Muscle layer of duodenum (tissue), 2 donors: Measurements from ENCODE around the gene OR52E2.

Experiments
- H3K27ac ChIP-seq: one replicate; pipeline ENCODE4 v1.7.0; 2013; ENCODE audit warnings: mild to moderate bottlenecking, low read length
- H3K27me3 ChIP-seq: one replicate; pipeline ENCODE4 v1.7.0; 2013; ENCODE audit warnings: low read depth, mild to moderate bottlenecking, control low read depth, low read length
- H3K36me3 ChIP-seq, 2 donors: one replicate each; pipeline ENCODE4 v1.7.0; 2013; ENCODE audit warnings: low read length in 2 of 2, control low read depth in 1 of 2, mild to moderate bottlenecking in 1 of 2; ENCODE audit not compliant: insufficient read depth in 2 of 2, control insufficient read depth in 1 of 2
- H3K4me1 ChIP-seq, 2 donors: one replicate each; pipeline ENCODE4 v1.7.0; 2013; ENCODE audit warnings: low read length in 2 of 2, mild to moderate bottlenecking in 2 of 2, control low read depth in 1 of 2, moderate library complexity in 1 of 2; ENCODE audit not compliant: insufficient read depth in 2 of 2, control insufficient read depth in 1 of 2
- H3K4me3 ChIP-seq, 2 donors: one replicate each; pipeline ENCODE4 v1.7.0; 2013; ENCODE audit warnings: low read length in 2 of 2, low read depth in 1 of 2, mild to moderate bottlenecking in 1 of 2
- H3K9me3 ChIP-seq, 2 donors: one replicate each; pipeline ENCODE4 v1.7.0; 2013; ENCODE audit warnings: low read length in 2 of 2, control low read depth in 1 of 2, mild to moderate bottlenecking in 1 of 2; ENCODE audit not compliant: control insufficient read depth in 1 of 2
- donor health status: healthy.

The OR52E2 gene

DNA sequence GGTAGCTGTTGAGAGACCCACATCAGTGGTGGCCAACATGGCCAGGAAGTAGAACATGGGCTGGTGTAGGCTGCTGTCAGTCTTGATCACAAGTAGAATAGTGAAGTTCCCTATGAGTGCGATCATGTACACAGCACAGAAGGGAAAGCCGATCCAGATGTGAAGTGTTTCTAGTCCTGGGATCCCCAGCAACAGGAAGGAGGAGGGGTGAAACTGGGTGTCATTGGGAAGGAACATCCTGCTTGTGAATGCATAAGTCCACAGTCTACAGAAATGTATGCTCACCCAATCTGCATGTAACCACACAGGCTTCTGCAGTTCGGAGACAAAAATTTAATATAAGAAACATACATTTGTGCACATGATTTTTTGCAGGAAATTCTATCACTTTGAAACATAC is at the start of gene OR52E2:
TSS of gene OR52E2 (minus strand) at position 237 of the 400 bp plus-strand sequence. CDS start at position 237, 0 bp downstream.
- no peaks in the 10 kb centered on the region for H3K36me3 ChIP-seq
- H3K27ac ChIP-seq, result no peak within 1 kb of the TSS
- no peak within 1 kb of the TSS for H3K4me3 ChIP-seq
- no peaks in the 10 kb centered on the region for H3K9me3 ChIP-seq
- no peaks in the 10 kb centered on the region for H3K4me1 ChIP-seq
- H3K27me3 ChIP-seq, result no peaks in the 10 kb centered on the region

GRCh38 chr11:5107285-5107684 is 47.9 kb upstream of the OR52E2 start:
- Histone ChIP-seq H3K27ac (no peak overlapping the region), H3K36me3 (no peaks in the 10 kb centered on the region), H3K4me3 (no peak overlapping the region), H3K9me3 (no peaks in the 10 kb centered on the region), H3K4me1 (no peaks in the 10 kb centered on the region), H3K27me3 (no peaks in the 10 kb centered on the region)

GRCh38 chr11:5103066-5103465 is 43.6 kb upstream of the OR52E2 start:
- H3K27ac ChIP-seq, result no peak overlapping the region
- H3K36me3 ChIP-seq, result no peaks in the 10 kb centered on the region
- H3K27me3 ChIP-seq, result no peaks in the 10 kb centered on the region
- no peaks in the 10 kb centered on the region for H3K9me3 ChIP-seq
- no peaks in the 10 kb centered on the region for H3K4me1 ChIP-seq
- H3K4me3 ChIP-seq, result no peak overlapping the region

DNA sequence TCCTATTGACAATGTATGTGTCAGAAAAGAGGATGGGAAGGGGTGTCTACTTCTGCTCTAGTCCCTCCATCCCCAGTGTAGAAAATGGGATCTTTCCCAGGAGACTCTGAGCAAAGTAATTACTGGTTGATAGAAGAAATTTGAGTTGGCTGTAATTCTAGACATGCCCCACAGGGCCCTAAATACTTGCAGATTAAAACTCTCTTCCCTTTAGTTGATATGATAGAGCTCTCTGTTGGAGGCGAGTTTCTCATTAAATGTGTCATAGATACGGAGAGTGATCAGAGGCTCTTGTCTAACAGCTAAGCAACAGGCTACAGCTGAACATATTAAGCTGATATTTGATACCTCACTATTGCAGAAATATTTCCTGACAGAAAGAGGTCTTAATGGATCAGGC is 42.8 kb upstream of the OR52E2 start:
- Histone ChIP-seq H3K4me3 (no peak overlapping the region), H3K27ac (no peak overlapping the region), H3K27me3 (no peaks in the 10 kb centered on the region), H3K4me1 (no peaks in the 10 kb centered on the region), H3K36me3 (no peaks in the 10 kb centered on the region), H3K9me3 (no peaks in the 10 kb centered on the region)

- no peak overlapping the region for H3K4me3 ChIP-seq
- no peaks in the 10 kb centered on the region for H3K9me3 ChIP-seq
- H3K4me1 ChIP-seq, result no peaks in the 10 kb centered on the region
- H3K27ac ChIP-seq, result no peak overlapping the region
- no peaks in the 10 kb centered on the region for H3K36me3 ChIP-seq
- H3K27me3 ChIP-seq, result no peaks in the 10 kb centered on the region
Measured at GRCh38 chr11:5096011-5096410, 36.6 kb upstream of the OR52E2 start.

- H3K27me3 ChIP-seq, result no peaks in the 10 kb centered on the region
- H3K27ac ChIP-seq, result no peak overlapping the region
- no peaks in the 10 kb centered on the region for H3K9me3 ChIP-seq
- no peaks in the 10 kb centered on the region for H3K4me1 ChIP-seq
- H3K36me3 ChIP-seq, result no peaks in the 10 kb centered on the region
- H3K4me3 ChIP-seq, result no peak overlapping the region
Measured at GRCh38 chr11:5092821-5093585, 33.6 kb upstream of the OR52E2 start.

- no peaks in the 10 kb centered on the region for H3K36me3 ChIP-seq
- no peaks in the 10 kb centered on the region for H3K27me3 ChIP-seq
- no peaks in the 10 kb centered on the region for H3K4me1 ChIP-seq
- no peaks in the 10 kb centered on the region for H3K9me3 ChIP-seq
- H3K4me3 ChIP-seq, result no peak overlapping the region
- no peak overlapping the region for H3K27ac ChIP-seq
Measured at GRCh38 chr11:5090668-5091067, 31.2 kb upstream of the OR52E2 start.

- Histone ChIP-seq H3K4me1 (no peaks in the 10 kb centered on the region), H3K4me3 (no peak overlapping the region), H3K36me3 (no peaks in the 10 kb centered on the region), H3K27ac (no peak overlapping the region), H3K27me3 (no peaks in the 10 kb centered on the region), H3K9me3 (no peaks in the 10 kb centered on the region)
Measured at GRCh38 chr11:5088556-5088955, 29.1 kb upstream of the OR52E2 start.

DNA sequence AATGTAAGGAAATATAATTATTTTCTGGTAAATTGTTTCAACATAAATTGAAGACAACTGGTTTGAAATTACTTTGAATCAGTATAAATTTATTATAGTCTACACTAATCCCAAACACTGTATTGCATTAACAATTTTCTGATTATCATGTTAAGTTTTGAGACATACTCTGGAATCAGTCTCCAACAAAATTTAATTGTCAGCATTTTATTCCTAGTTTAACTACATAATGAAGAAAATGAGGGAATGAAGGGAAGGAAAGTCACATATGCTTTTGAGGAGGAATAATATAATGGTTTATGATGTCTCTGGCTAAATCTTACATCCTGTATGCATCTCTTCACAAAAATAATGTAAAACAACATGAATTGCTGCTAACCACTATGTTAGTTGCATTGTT is 24.2 kb upstream of the OR52E2 start:
- H3K27me3 ChIP-seq, result no peaks in the 10 kb centered on the region
- H3K4me3 ChIP-seq, result no peak overlapping the region

DNA sequence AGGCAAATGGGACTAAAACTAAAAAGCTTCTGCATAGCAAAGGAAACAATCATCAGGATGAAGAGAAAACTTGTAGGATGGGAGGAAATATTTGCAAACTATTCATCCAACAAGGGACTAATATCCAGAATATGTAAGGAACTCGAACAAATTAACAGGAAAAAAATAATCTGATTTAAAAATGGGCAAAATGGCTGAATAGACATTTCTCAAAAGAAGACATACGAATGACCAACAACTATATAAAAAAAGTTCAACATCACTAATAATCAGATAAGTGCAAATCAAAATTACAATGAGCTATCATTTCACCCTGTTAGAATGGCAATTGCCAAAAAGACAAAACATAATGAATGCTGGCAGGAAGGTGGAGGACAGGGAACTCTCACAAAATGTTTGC is 22.0 kb upstream of the OR52E2 start:
- no peaks in the 10 kb centered on the region for H3K9me3 ChIP-seq
- no peaks in the 10 kb centered on the region for H3K4me1 ChIP-seq
- H3K27me3 ChIP-seq, result no peaks in the 10 kb centered on the region
- H3K27ac ChIP-seq, result no peak overlapping the region
- H3K36me3 ChIP-seq, result no peaks in the 10 kb centered on the region
- no peak overlapping the region for H3K4me3 ChIP-seq

More for the DNA sequence above, 24.2 kb upstream of the OR52E2 start:
- no peak overlapping the region for H3K27ac ChIP-seq
- H3K9me3 ChIP-seq, result no peaks in the 10 kb centered on the region
- no peaks in the 10 kb centered on the region for H3K4me1 ChIP-seq
- H3K36me3 ChIP-seq, result no peaks in the 10 kb centered on the region

- Histone ChIP-seq H3K4me1 (no peaks in the 10 kb centered on the region), H3K36me3 (no peaks in the 10 kb centered on the region), H3K4me3 (no peak overlapping the region), H3K27ac (no peak overlapping the region), H3K9me3 (no peaks in the 10 kb centered on the region), H3K27me3 (no peaks in the 10 kb centered on the region)
Measured at GRCh38 chr11:5071799-5072198, 12.4 kb upstream of the OR52E2 start.

GRCh38 chr11:5069272-5069671 is 9.8 kb upstream of the OR52E2 start, which contains the start of gene OR52E1:
TSS of gene OR52E1 (plus strand) at chr11:5069572.
- Histone ChIP-seq H3K4me1 (no peaks in the 10 kb centered on the region), H3K4me3 (no peak within 1 kb of the TSS), H3K27ac (no peak within 1 kb of the TSS), H3K36me3 (no peaks in the 10 kb centered on the region), H3K27me3 (no peaks in the 10 kb centered on the region), H3K9me3 (no peaks in the 10 kb centered on the region)
